CD4-positive, alpha-beta T cell treated with Interleukin-10 for 1 hour (primary cell): Measurements from ENCODE around the gene WDFY2.

Experiments used
- DNase-seq: peaks from one replicate; pipeline ENCODE4 v3.0.0-alpha.2; 2020

Gene WDFY2

GRCh38 chr13:51603716-51604115 lies 19.5 kb downstream of the WDFY2 start:
- no peak for DNase-seq

GRCh38 chr13:51605698-51606097 lies 21.4 kb downstream of the WDFY2 start:
- DNase-seq = no peak

- DNase-seq = no peak
Observed at GRCh38 chr13:51607165-51607564, 22.9 kb downstream of the WDFY2 start.

GRCh38 chr13:51608857-51609406 lies 24.7 kb downstream of the WDFY2 start:
- no peak for DNase-seq

GRCh38 chr13:51612867-51613266 lies 28.6 kb downstream of the WDFY2 start:
- no peak for DNase-seq

- DNase-seq = no peak
Observed at GRCh38 chr13:51613535-51613934, 29.3 kb downstream of the WDFY2 start.

- DNase-seq = peak; percentile 72
Observed at GRCh38 chr13:51614350-51614786, 30.1 kb downstream of the WDFY2 start.

- no peak for DNase-seq
Observed at GRCh38 chr13:51618626-51619025, 34.4 kb downstream of the WDFY2 start.

GRCh38 chr13:51619614-51620013 lies 35.4 kb downstream of the WDFY2 start:
- no peak for DNase-seq

GRCh38 chr13:51620165-51620983 lies 36.1 kb downstream of the WDFY2 start:
- DNase-seq = no peak

GRCh38 chr13:51621602-51622001 lies 37.3 kb downstream of the WDFY2 start:
- DNase-seq = no peak

- DNase-seq = no peak
Observed at GRCh38 chr13:51623473-51623872, 39.2 kb downstream of the WDFY2 start.

- DNase-seq = no peak
Observed at GRCh38 chr13:51624207-51624606, 39.9 kb downstream of the WDFY2 start.

GRCh38 chr13:51624695-51625345 lies 40.6 kb downstream of the WDFY2 start:
- no peak for DNase-seq

GRCh38 chr13:51625555-51626345 lies 41.5 kb downstream of the WDFY2 start:
- DNase-seq = no peak

- DNase-seq = no peak
Observed at GRCh38 chr13:51626749-51627148, 42.5 kb downstream of the WDFY2 start.

- no peak for DNase-seq
Observed at GRCh38 chr13:51628059-51628852, 44.0 kb downstream of the WDFY2 start.

- no peak for DNase-seq
Observed at GRCh38 chr13:51629491-51630287, 45.4 kb downstream of the WDFY2 start.

- no peak for DNase-seq
Observed at GRCh38 chr13:51630288-51630615, 46.0 kb downstream of the WDFY2 start.

- no peak for DNase-seq
Observed at GRCh38 chr13:51632591-51633362, 48.5 kb downstream of the WDFY2 start.
